GM12874 (cell line): ENCODE data around the gene GCNT2.

Experiments used
- TF ChIP-seq, protein P1 (sequence below): IDR thresholded peaks from 2 replicates; pipeline ENCODE4 v1.5.1; 2011; ENCODE audit warnings: low read depth, mild to moderate bottlenecking, control low read depth, low read length, moderate library complexity; ENCODE audit not compliant: insufficient read depth

GCNT2 gene

DNA sequence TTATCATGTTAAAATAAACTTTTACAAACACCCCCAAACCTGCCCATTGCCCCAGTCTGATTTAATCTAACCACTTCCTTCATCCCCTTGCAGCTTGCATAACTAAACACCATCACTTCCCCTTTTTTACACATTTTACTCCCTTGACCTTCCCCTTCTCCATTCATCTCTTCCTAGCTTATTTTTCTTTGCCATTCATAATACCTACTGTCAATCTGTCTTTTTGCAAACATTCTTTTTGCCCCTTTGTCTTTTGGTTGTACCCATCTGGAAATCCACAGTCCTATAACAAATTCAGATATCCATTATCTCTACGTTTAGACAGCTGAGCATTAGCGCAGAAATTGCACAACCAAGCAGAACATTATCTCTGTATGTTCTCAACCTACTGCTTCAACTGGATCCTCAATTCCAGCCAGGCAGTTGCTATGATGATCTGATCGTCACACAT lies 122.1 kb downstream of the GCNT2 start:
- TF ChIP-seq, protein P1, sequence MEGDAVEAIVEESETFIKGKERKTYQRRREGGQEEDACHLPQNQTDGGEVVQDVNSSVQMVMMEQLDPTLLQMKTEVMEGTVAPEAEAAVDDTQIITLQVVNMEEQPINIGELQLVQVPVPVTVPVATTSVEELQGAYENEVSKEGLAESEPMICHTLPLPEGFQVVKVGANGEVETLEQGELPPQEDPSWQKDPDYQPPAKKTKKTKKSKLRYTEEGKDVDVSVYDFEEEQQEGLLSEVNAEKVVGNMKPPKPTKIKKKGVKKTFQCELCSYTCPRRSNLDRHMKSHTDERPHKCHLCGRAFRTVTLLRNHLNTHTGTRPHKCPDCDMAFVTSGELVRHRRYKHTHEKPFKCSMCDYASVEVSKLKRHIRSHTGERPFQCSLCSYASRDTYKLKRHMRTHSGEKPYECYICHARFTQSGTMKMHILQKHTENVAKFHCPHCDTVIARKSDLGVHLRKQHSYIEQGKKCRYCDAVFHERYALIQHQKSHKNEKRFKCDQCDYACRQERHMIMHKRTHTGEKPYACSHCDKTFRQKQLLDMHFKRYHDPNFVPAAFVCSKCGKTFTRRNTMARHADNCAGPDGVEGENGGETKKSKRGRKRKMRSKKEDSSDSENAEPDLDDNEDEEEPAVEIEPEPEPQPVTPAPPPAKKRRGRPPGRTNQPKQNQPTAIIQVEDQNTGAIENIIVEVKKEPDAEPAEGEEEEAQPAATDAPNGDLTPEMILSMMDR = no peak

DNA sequence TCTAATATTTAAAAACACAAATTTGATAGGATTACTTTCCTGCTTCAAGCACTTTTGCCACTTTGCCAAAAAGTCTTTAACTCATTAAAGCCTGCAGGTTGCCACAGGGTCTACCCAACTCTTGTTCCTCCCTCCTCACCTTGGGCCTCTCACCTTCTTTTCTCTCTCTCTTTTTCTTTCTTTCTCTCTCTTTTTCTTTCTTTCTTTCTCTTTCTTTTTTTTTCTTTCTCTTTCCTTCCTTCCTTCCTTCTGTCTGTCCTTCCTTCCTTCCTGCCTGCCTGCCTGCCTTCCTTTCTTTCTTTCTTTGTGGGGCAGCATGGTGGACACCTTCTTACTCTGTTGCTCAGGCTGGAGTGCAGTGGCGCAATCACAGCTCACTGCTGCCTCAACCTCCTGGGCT lies 123.1 kb downstream of the GCNT2 start:
- TF ChIP-seq, protein P1 = no peak

DNA sequence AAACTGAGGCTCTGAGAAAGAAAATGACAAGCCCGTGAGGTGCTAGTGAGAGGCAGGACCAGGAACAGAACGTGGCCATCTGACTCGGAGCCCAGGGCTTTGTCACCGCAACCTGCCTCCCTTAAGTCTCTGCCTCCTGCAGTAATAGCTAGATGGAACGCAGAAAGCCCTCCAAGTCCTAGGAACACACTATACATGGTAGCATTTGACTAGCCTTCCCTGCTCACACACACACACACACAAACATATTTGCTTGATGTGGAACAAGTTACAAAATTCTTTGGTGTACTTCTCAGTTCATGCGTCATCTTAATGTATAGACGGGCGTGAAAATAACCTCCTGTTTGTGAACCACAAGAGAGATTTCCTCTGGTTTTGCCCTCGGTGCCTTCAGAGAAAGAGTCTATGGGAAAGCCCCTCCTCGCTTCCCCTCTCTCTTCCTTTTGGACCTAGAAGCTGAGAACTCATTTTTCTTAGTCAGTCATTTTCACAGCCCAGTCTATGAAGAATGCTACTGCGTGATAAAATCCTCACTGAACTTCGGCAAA lies 134.4 kb downstream of the GCNT2 start:
- TF ChIP-seq, protein P1 = no peak

DNA sequence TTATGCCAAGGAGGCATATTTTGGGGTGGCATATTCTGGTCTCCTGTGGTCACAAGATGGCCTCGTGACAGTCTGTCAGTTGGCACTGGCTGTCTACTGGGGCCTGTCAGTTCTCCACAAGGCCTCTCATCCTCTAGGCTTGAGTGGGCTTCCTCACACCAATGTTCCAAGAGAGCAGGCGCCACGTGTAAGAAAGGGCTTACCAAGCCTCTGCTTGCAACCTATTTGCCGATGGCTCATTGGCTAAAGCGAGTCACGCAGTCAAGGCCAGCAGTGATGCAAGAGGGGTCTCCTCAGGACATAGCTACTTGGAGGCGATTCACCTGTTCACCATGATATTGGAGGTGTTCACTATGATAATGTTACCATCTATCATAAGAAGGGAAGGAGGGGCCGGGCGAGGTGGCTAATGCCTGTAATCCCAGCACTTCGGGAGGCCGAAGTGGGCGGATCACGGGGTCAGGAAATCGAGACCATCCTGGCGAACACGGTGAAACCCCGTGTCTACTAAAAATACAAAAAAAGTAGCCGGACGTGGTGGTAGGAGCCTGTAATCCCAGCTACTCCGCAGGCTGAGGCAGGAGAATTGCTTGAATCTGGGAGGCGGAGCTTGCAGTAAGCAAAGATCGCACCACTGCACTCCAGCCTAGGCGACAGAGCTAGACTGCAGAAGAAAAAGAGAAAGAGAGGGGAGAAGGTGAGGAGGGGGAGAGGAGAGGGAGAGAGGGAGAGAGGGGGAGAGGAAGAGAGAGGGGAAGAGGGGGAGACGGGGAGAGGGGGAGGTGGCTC lies 138.0 kb downstream of the GCNT2 start:
- TF ChIP-seq, protein P1 = no peak

DNA sequence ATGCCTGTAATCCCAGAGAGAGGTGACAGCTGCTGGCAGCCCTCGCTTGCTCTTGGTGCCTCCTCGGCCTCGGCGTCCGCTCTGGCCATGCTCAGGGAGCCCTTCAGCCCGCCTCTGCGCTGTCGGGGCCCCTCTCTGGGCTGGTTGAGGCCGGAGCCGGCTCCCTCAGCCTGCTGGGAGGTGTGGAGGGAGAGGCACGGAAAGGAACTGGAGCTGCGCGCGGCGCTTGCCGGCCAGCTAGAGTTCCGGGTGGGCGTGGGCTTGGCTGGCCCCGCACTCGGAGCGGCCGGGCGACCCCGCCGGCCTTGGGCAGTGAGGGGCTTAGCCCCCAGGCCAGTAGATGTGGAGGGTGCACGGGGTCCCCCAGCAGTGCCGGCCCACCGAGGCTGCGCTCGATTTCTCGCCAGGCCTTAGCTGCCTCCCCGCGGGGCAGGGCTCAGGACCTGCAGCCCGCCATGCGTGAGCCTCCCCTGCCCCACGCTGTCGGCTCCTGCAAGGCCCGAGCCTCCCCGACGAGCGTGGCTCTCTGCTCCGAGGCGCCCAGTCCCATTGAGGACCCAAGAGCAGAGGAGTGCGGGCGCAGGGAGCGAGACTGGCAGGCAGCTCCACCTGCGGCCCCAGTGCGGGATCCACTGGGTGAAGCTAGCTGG lies 138.7 kb downstream of the GCNT2 start:
- TF ChIP-seq, protein P1 = no peak

DNA sequence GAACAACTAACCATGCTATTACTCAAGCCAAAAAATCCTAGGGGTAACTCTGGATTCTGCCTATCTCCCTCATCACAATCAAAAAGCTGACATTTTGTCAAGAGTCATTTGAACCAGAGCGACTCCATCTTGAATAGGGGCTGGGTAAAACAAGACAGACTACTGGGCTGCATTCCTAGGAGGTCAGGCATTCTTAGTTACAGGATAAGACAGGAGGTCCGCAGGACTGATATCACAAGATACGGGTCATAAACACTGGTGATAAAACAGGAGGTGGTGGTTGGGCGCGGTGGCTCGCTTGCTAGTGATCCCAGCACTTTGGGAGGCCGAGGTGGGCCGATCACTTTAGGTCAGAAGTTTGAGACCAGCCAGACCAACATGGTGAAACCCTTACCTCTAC lies 141.1 kb downstream of the GCNT2 start:
- TF ChIP-seq, protein P1 = no peak

DNA sequence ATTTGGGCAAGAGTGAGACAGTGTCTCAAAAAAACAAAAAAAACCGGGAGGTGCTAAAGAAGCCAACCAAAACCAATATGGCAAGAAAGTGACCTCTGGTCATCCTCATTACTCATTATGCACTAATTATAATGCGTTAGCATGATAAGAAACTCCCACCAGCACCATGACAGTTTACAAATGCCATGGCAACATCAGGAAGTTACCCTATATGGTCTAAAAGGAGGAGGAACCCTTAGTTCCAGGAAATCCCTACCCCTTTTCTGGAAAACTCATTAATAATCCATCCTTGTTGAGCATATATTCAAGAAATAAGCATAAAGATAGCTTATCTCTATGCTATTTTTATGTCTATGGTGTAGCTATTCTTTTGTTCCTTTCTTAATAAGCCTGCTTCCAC lies 141.6 kb downstream of the GCNT2 start:
- TF ChIP-seq, protein P1 = no peak
